ENCODE data around the gene TLR9. TPM values are rescaled to one million over a fixed set of nuclear protein-coding genes. Genes with fewer than 3 reads are reported as not detected.

TLR9 gene
- total and polyA plus RNA-seq, 9 of the 15 experiments (the other 6 are each of a cell fraction or from before 2014, with no cell fraction given), result not detected

DNA sequence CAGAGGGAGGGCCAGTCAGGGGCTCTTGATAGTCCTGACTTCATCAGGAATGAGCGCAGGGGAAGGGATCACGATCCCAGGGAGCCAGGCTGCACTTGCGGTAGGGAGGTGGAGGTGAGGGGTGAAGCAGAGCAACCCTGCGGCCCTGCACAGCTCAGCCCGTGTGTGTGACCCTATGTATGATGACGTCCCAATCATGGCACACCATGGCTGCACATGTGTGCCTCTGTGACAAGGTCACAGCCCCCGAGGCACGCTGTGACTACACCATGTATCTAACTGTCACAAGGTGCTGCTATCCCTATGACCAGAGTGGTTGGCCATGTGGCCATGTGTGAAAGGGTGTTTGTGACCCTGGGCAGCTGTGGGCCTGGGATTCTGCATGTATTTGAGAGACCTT lies 40.8 kb downstream of the TLR9 start:
- WGBS (ENCODE audit: insufficient coverage, low coverage, missing lambda C conversion rate), result 67% methylated on average over 7 of the region's 8 CpGs
- Histone ChIP-seq H3K36me3 (ENCODE audit: control insufficient read depth, insufficient read depth, low read length) (no peaks in the 10 kb centered on the region), H3K4me1 (replicated peaks in 1 of 2; ENCODE audit: control insufficient read depth in 2 of 2, insufficient read depth in 2 of 2, low read length in 2 of 2) (peaks cover 37 to 41% of the 10 kb centered on the region in 2 experiments), H3K27ac (ENCODE audit: extremely low read depth, low read depth, low read length) (no peak overlapping the region), H3K9ac (ENCODE audit: insufficient read depth in 1 of 2, low read depth in 2 of 2, low read length in 2 of 2) (peak overlapping the region in 1 of 2 experiments; percentile 61; a peak in 2 of 4 replicates), H3K27me3 (ENCODE audit: control insufficient read depth in 2 of 2, insufficient read depth in 2 of 2, low read length in 2 of 2) (no peaks in the 10 kb centered on the region), H3K9me1 (ENCODE audit: control insufficient read depth, insufficient read depth, low read length) (peaks cover 3% of the 10 kb centered on the region), H3K9me3 (replicated peaks; ENCODE audit: control insufficient read depth, insufficient read depth, low read depth, low read length) (no peaks in the 10 kb centered on the region), H3K79me2 (ENCODE audit: control insufficient read depth, insufficient read depth, low read length) (no peaks in the 10 kb centered on the region), H4K20me1 (replicated peaks; ENCODE audit: control insufficient read depth, insufficient read depth, low read length) (0 out of 2 replicates have a peak, but pooled peaks cover 6% of the 10 kb centered on the region), H3K4me3 (no peak overlapping the region), H3K4me2 (ENCODE audit: insufficient read depth, low read length) (no peak overlapping the region), H2AFZ (ENCODE audit: low read depth, low read length) (0 out of 2 replicates have a peak overlapping the region, but pooled peaks have one; percentile 39)
- FAIRE-seq, result no peak
- no TSS peak for BruUV-seq (replicated peaks)
- no peak for ATAC-seq
- ChIA-PET POLR2A (interaction anchor here (0.5 kb wide), 1 partner anchor 95 kb away, joined by 6 read pairs; no protein-coding TSS in a partner anchor), CTCF (ENCODE audit: low intra/inter-chr PET ratio) (no interaction called here)
- in situ Hi-C loops (cut with MboI) (no loop called here), intact Hi-C loops (cut with micrococcal nuclease) (no loop called here)
- no peak for TF ChIP-seq CBFA2T3 (IDR thresholded peaks at IDR 0.05)
- TF ChIP-seq, protein P1, sequence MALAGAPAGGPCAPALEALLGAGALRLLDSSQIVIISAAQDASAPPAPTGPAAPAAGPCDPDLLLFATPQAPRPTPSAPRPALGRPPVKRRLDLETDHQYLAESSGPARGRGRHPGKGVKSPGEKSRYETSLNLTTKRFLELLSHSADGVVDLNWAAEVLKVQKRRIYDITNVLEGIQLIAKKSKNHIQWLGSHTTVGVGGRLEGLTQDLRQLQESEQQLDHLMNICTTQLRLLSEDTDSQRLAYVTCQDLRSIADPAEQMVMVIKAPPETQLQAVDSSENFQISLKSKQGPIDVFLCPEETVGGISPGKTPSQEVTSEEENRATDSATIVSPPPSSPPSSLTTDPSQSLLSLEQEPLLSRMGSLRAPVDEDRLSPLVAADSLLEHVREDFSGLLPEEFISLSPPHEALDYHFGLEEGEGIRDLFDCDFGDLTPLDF (CRISPR knock-in tag; IDR thresholded peaks at IDR 0.05), result no peak
- no peak for TF ChIP-seq HNRNPH1 (optimal IDR thresholded peaks at IDR 0.05; ENCODE audit: low read depth, low read length)
- TF ChIP-seq, protein P2, sequence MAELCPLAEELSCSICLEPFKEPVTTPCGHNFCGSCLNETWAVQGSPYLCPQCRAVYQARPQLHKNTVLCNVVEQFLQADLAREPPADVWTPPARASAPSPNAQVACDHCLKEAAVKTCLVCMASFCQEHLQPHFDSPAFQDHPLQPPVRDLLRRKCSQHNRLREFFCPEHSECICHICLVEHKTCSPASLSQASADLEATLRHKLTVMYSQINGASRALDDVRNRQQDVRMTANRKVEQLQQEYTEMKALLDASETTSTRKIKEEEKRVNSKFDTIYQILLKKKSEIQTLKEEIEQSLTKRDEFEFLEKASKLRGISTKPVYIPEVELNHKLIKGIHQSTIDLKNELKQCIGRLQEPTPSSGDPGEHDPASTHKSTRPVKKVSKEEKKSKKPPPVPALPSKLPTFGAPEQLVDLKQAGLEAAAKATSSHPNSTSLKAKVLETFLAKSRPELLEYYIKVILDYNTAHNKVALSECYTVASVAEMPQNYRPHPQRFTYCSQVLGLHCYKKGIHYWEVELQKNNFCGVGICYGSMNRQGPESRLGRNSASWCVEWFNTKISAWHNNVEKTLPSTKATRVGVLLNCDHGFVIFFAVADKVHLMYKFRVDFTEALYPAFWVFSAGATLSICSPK (IDR thresholded peaks at IDR 0.05; ENCODE audit: borderline replicate concordance), result no peak
- no peak for TF ChIP-seq NFYB (IDR thresholded peaks at IDR 0.05; ENCODE audit: extremely low read depth, insufficient read length)
- no peak for TF ChIP-seq NFE2 (IDR thresholded peaks at IDR 0.05; ENCODE audit: low read depth)
- TF ChIP-seq HNRNPK (IDR thresholded peaks at IDR 0.05; ENCODE audit: low read depth, low read length, poor library complexity, severe bottlenecking), result no peak
- DNase-seq (ENCODE audit: extremely low read depth in 1 of 4, low spot score in 3 of 4), result no peak

Data from K562 (cell line).